ENCODE results near the gene CLSTN2.
A peak's percentile ranks its signal among the peaks of the same experiment; 100 is the strongest.

The CLSTN2 gene

GRCh38 chr3:139935016-139935865 is at the start of gene CLSTN2:
CLSTN2 (plus strand) TSS chr3:139935185.
- DNase-seq, result peak; percentile 32
- peaks cover 10% of the 10 kb centered on the region for H3K4me1 Mint-ChIP-seq

GRCh38 chr3:139887431-139887830 is 47.6 kb upstream of the CLSTN2 start:
- no peak overlapping the region for H3K27ac Mint-ChIP-seq
- no peaks in the 10 kb centered on the region for H3K27me3 Mint-ChIP-seq
- no peaks in the 10 kb centered on the region for H3K9me3 Mint-ChIP-seq
- no peaks in the 10 kb centered on the region for H3K4me1 Mint-ChIP-seq
- no peak for DNase-seq
- no peaks in the 10 kb centered on the region for H3K36me3 Mint-ChIP-seq
- no peak overlapping the region for H3K4me3 Mint-ChIP-seq
- CTCF ChIA-PET, result no interaction called here

More at GRCh38 chr3:139935016-139935865, at the start of gene CLSTN2:
- no peaks in the 10 kb centered on the region for H3K9me3 Mint-ChIP-seq
- H3K27ac Mint-ChIP-seq, result no peak within 1 kb of the TSS
- H3K4me3 Mint-ChIP-seq, result no peak within 1 kb of the TSS
- H3K36me3 Mint-ChIP-seq, result no peaks in the 10 kb centered on the region
- CTCF ChIA-PET, result no interaction called here
- peaks cover 61% of the 10 kb centered on the region for H3K27me3 Mint-ChIP-seq

GRCh38 chr3:139888561-139889140 is 46.3 kb upstream of the CLSTN2 start:
- CTCF ChIA-PET, result no interaction called here
- DNase-seq, result no peak
- Mint-ChIP-seq H3K27me3 (no peaks in the 10 kb centered on the region), H3K4me1 (no peaks in the 10 kb centered on the region), H3K36me3 (no peaks in the 10 kb centered on the region), H3K27ac (no peak overlapping the region), H3K9me3 (no peaks in the 10 kb centered on the region), H3K4me3 (no peak overlapping the region)

- Mint-ChIP-seq H3K4me1 (no peaks in the 10 kb centered on the region), H3K27me3 (no peaks in the 10 kb centered on the region), H3K36me3 (no peaks in the 10 kb centered on the region), H3K9me3 (no peaks in the 10 kb centered on the region), H3K4me3 (no peak overlapping the region), H3K27ac (no peak overlapping the region)
- CTCF ChIA-PET, result no interaction called here
- no peak for DNase-seq
Observed at GRCh38 chr3:139893267-139893962, 41.6 kb upstream of the CLSTN2 start.

- no peaks in the 10 kb centered on the region for H3K4me1 Mint-ChIP-seq
- no peak overlapping the region for H3K27ac Mint-ChIP-seq
- no peak for DNase-seq
- no peaks in the 10 kb centered on the region for H3K9me3 Mint-ChIP-seq
- no peak overlapping the region for H3K4me3 Mint-ChIP-seq
- no peaks in the 10 kb centered on the region for H3K27me3 Mint-ChIP-seq
- CTCF ChIA-PET, result no interaction called here
- no peaks in the 10 kb centered on the region for H3K36me3 Mint-ChIP-seq
Observed at GRCh38 chr3:139893963-139894642, 40.9 kb upstream of the CLSTN2 start.

- Mint-ChIP-seq H3K36me3 (no peaks in the 10 kb centered on the region), H3K27ac (no peak overlapping the region), H3K27me3 (no peaks in the 10 kb centered on the region), H3K4me3 (no peak overlapping the region), H3K9me3 (no peaks in the 10 kb centered on the region), H3K4me1 (no peaks in the 10 kb centered on the region)
- no peak for DNase-seq
- CTCF ChIA-PET, result no interaction called here
Observed at GRCh38 chr3:139894643-139894989, 40.4 kb upstream of the CLSTN2 start.

GRCh38 chr3:139897759-139898158 is 37.2 kb upstream of the CLSTN2 start:
- DNase-seq, result no peak
- no peak overlapping the region for H3K4me3 Mint-ChIP-seq
- H3K27me3 Mint-ChIP-seq, result no peaks in the 10 kb centered on the region
- H3K9me3 Mint-ChIP-seq, result no peaks in the 10 kb centered on the region
- no peak overlapping the region for H3K27ac Mint-ChIP-seq
- H3K4me1 Mint-ChIP-seq, result no peaks in the 10 kb centered on the region
- H3K36me3 Mint-ChIP-seq, result no peaks in the 10 kb centered on the region
- CTCF ChIA-PET, result no interaction called here

GRCh38 chr3:139906418-139906817 is 28.6 kb upstream of the CLSTN2 start:
- Mint-ChIP-seq H3K4me1 (no peaks in the 10 kb centered on the region), H3K27me3 (no peaks in the 10 kb centered on the region), H3K36me3 (no peaks in the 10 kb centered on the region), H3K9me3 (peaks cover 1% of the 10 kb centered on the region), H3K27ac (no peak overlapping the region), H3K4me3 (no peak overlapping the region)
- CTCF ChIA-PET, result no interaction called here
- no peak for DNase-seq

- CTCF ChIA-PET, result no interaction called here
- Mint-ChIP-seq H3K36me3 (no peaks in the 10 kb centered on the region), H3K4me3 (no peak overlapping the region), H3K9me3 (peaks cover 6% of the 10 kb centered on the region), H3K27me3 (no peaks in the 10 kb centered on the region), H3K27ac (no peak overlapping the region), H3K4me1 (no peaks in the 10 kb centered on the region)
- DNase-seq, result no peak
Observed at GRCh38 chr3:139909811-139910210, 25.2 kb upstream of the CLSTN2 start.

- CTCF ChIA-PET, result no interaction called here
- H3K36me3 Mint-ChIP-seq, result no peaks in the 10 kb centered on the region
- no peak for DNase-seq
- H3K9me3 Mint-ChIP-seq, result peaks cover 5% of the 10 kb centered on the region
- no peaks in the 10 kb centered on the region for H3K27me3 Mint-ChIP-seq
- H3K27ac Mint-ChIP-seq, result no peak overlapping the region
- no peak overlapping the region for H3K4me3 Mint-ChIP-seq
- no peaks in the 10 kb centered on the region for H3K4me1 Mint-ChIP-seq
Observed at GRCh38 chr3:139916271-139916670, 18.7 kb upstream of the CLSTN2 start.

GRCh38 chr3:139917226-139917785 is 17.7 kb upstream of the CLSTN2 start:
- Mint-ChIP-seq H3K9me3 (peaks cover 1% of the 10 kb centered on the region), H3K27me3 (no peaks in the 10 kb centered on the region), H3K4me3 (no peak overlapping the region), H3K27ac (no peak overlapping the region), H3K4me1 (no peaks in the 10 kb centered on the region), H3K36me3 (no peaks in the 10 kb centered on the region)
- DNase-seq, result no peak
- CTCF ChIA-PET, result no interaction called here

- H3K4me1 Mint-ChIP-seq, result no peaks in the 10 kb centered on the region
- H3K36me3 Mint-ChIP-seq, result no peaks in the 10 kb centered on the region
- H3K27me3 Mint-ChIP-seq, result peaks cover 14% of the 10 kb centered on the region
- H3K27ac Mint-ChIP-seq, result no peak overlapping the region
- CTCF ChIA-PET, result no interaction called here
- DNase-seq, result no peak
- no peak overlapping the region for H3K4me3 Mint-ChIP-seq
- H3K9me3 Mint-ChIP-seq, result no peaks in the 10 kb centered on the region
Observed at GRCh38 chr3:139928708-139929505, 6.1 kb upstream of the CLSTN2 start.

GRCh38 chr3:139930211-139930610 is 4.8 kb upstream of the CLSTN2 start:
- H3K27ac Mint-ChIP-seq, result no peak overlapping the region
- H3K4me3 Mint-ChIP-seq, result no peak overlapping the region
- peaks cover 27% of the 10 kb centered on the region for H3K27me3 Mint-ChIP-seq
- H3K9me3 Mint-ChIP-seq, result no peaks in the 10 kb centered on the region
- no peaks in the 10 kb centered on the region for H3K36me3 Mint-ChIP-seq
- CTCF ChIA-PET, result interaction anchor here (0.7 kb wide), 1 partner anchor 384 kb away, joined by 4 read pairs; no protein-coding TSS in a partner anchor
- no peak for DNase-seq
- H3K4me1 Mint-ChIP-seq, result no peaks in the 10 kb centered on the region

GRCh38 chr3:139933766-139934165 is 1.2 kb upstream of the CLSTN2 start:
- no peaks in the 10 kb centered on the region for H3K36me3 Mint-ChIP-seq
- H3K4me1 Mint-ChIP-seq, result peaks cover 10% of the 10 kb centered on the region
- peaks cover 61% of the 10 kb centered on the region for H3K27me3 Mint-ChIP-seq
- H3K9me3 Mint-ChIP-seq, result no peaks in the 10 kb centered on the region
- no peak overlapping the region for H3K4me3 Mint-ChIP-seq
- CTCF ChIA-PET, result no interaction called here
- no peak for DNase-seq
- H3K27ac Mint-ChIP-seq, result no peak overlapping the region

Measured in activated naive CD4-positive, alpha-beta T cell treated with anti-CD3 and anti-CD28 coated beads, Interleukin-2, amount 10 ng/mL, durations not matched to agents 7 days and 5 days (primary cell).